Left ventricle myocardium superior (tissue), 1 donor: Measurements from ENCODE around the gene RAB19. TPM values are rescaled to one million over a fixed set of nuclear protein-coding genes. Genes with fewer than 3 reads are reported as not detected.

Experiments used
- ATAC-seq: fragments of 200-7000 bp; cut with Tn5 transposase; one replicate; pipeline ENCODE4 v1.9.1; 2020; ENCODE audit warnings: mild to moderate bottlenecking, moderate library complexity
- DNase-seq: peaks from one replicate; pipeline ENCODE4 v3.0.0-alpha.2; 2020
- intact Hi-C: fragments of 100-400 bp; cut with micrococcal nuclease; formaldehyde crosslinking; loops from one replicate; pipeline ENCODE4 v1.11.0; 2022
- long read RNA-seq: library from polyadenylated mRNA; unstranded; transcript quantifications from one replicate; pipeline ENCODE4 v2.0.0, GENCODE V29; 2021
- total RNA-seq: library from RNA; stranded (reverse); fragmentation: NEBNext Ultra II Directional; extraction: Animal tissue kit (Norgen Biotek cat#: 25700); gene quantifications from one replicate; pipeline ENCODE4 v1.2.1, GENCODE V29; 2021
- donor health status: DM: no; HTN: yes; CAD: no; lungs with severe emphysema.

The RAB19 gene
- not detected for total RNA-seq
- long read RNA-seq = 0 reads

- DNase-seq (no peak), ATAC-seq (peak; percentile 62)
- intact Hi-C loops = no loop called here
Observed at GRCh38 chr7:140403878-140404564, at the start of gene RAB19. Gene RAB19 (plus strand): TSS chr7:140404058. CDS start chr7:140407647, 3,589 bp downstream.

GRCh38 chr7:140358024-140358411 lies 45.8 kb upstream of the RAB19 start:
- intact Hi-C loops = no loop called here
- DNase-seq = no peak
- ATAC-seq = no peak

DNA sequence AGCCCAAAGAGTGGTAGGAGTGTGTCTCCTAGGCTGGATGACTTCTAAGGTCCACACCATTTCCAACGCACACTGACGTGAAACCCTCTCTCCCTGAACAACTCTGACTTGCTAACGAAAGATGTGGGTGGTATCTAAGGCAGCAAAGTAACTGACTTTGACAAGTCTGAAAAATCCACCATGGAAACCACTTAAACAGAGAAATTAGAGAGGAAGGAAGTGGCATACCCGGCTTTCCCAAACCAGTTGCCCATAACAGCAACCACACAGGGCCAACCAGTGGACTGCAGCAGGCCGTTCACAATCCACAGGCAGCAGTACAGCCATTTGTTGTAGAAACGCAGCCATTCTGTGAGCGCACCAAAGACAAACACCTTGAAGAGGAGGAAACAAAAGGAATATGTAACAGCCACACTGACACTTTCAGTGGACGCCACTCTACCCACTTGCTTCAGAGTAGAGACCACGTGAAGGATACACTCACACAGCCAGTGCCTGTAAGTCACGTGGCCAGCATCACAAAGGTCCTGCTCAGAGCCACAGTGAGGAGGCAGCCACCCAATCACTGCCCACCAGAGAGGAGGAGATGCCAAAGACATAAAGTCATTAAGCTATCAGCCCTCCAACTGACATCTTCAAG lies 45.3 kb upstream of the RAB19 start:
- intact Hi-C loops = no loop called here
- no peak for DNase-seq
- ATAC-seq = no peak

GRCh38 chr7:140360697-140361229 lies 43.1 kb upstream of the RAB19 start:
- no peak for DNase-seq
- intact Hi-C loops = no loop called here
- no peak for ATAC-seq

DNA sequence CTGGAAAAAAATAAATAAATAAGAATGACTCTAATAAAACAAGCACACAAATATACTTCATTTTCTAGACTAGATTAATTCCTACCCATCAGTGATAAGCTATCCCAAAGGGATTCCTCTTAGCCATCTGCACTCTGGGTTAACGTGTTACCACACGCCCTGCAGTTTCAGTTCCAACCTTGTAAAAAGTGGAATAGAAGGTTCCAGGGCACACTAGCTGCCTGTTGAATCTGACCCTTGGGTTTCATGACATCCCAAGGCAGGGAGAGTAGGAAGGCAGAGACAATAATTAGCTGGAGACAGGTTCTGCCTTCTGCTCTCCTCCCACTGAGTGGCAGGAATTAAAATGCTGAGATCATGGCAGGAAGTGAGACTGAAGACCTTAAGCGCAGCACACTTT lies 39.0 kb upstream of the RAB19 start:
- ATAC-seq (no peak), DNase-seq (no peak)
- intact Hi-C loops = no loop called here

DNA sequence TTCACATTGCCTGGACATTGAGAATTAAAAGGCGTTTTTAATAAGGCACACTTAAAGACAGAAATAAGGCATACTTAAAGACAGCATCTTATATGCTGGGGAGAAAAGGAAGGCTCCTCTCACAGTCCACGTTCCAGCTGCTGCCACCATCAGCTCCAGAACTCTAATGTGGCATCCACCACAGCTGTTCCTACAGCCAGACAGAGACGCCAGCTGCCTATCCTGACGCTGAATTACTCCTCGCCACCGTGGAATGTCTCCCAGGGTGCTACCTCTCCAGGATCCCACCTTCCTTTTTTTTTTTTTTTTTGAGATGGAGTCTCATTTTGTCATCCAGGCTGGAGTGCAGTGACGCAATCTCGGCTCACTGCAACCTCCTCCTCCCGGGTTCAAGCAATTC lies 36.3 kb upstream of the RAB19 start:
- ATAC-seq (no peak), DNase-seq (no peak)
- intact Hi-C loops = no loop called here

GRCh38 chr7:140369294-140369693 lies 34.6 kb upstream of the RAB19 start:
- intact Hi-C loops = no loop called here
- no peak for DNase-seq
- no peak for ATAC-seq

- ATAC-seq (no peak), DNase-seq (no peak)
- intact Hi-C loops = no loop called here
Observed at GRCh38 chr7:140375323-140375722, 28.5 kb upstream of the RAB19 start.

- intact Hi-C loops = no loop called here
- no peak for ATAC-seq
- no peak for DNase-seq
Observed at GRCh38 chr7:140375892-140376730, 27.7 kb upstream of the RAB19 start.

GRCh38 chr7:140383954-140384713 lies 19.7 kb upstream of the RAB19 start:
- intact Hi-C loops = no loop called here
- DNase-seq (no peak), ATAC-seq (no peak)

DNA sequence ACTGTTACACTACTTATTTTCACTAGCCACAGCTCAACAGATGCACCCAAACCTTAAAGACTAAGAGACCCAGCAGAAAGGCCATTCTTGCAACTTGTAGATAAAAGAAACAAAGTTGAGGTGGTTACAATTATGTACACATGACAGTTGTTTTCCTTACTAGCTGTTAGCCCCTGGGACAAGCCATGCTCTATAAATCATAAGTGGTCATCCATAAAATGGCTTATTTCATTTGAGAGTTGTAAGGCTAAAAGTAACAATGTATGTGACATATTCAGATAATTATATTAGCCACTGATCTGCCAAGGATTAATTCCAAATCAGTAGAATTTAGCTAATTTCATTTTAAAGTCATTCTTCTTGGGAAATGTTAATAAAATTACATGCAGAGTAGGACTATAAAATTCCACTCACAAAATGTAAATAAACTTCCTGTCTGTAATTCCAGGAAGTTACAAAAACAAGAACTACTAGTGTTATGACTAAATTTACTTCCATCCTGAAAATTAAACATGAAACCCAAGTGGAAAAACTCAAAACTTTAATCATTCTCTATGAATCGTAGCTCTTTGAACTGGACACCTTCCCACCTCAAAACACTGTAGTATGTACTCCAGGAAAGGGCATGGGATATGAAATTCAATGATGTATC lies 18.8 kb upstream of the RAB19 start:
- intact Hi-C loops = no loop called here
- DNase-seq (no peak), ATAC-seq (no peak)

GRCh38 chr7:140389445-140389844 lies 14.4 kb upstream of the RAB19 start:
- ATAC-seq = no peak
- intact Hi-C loops = no loop called here
- no peak for DNase-seq

DNA sequence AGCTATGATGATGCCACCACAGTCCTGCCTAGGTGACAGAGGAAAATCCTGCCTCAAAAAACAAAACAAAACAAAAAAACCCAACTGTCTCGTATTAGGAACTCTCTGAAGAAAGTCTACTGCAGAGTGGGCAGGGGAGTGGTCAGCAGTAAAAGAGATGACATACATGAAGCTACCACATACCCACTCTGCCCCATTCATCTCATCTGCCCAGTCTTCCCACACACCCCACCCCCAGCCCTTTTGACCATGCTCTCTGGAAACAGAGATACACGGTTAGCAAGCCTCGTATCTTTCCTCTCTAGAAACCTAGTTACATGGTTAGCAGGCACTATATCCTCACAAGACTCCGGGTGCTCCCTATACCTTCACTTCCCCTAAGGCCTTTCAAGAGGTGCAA lies 13.8 kb upstream of the RAB19 start:
- ATAC-seq (no peak), DNase-seq (no peak)
- intact Hi-C loops = no loop called here

- intact Hi-C loops = no loop called here
- ATAC-seq = no peak
Observed at GRCh38 chr7:140390466-140391190, 13.2 kb upstream of the RAB19 start.

GRCh38 chr7:140391634-140392033 lies 12.2 kb upstream of the RAB19 start:
- DNase-seq (no peak), ATAC-seq (no peak)
- intact Hi-C loops = no loop called here

More at GRCh38 chr7:140390466-140391190, 13.2 kb upstream of the RAB19 start:
- DNase-seq = no peak

DNA sequence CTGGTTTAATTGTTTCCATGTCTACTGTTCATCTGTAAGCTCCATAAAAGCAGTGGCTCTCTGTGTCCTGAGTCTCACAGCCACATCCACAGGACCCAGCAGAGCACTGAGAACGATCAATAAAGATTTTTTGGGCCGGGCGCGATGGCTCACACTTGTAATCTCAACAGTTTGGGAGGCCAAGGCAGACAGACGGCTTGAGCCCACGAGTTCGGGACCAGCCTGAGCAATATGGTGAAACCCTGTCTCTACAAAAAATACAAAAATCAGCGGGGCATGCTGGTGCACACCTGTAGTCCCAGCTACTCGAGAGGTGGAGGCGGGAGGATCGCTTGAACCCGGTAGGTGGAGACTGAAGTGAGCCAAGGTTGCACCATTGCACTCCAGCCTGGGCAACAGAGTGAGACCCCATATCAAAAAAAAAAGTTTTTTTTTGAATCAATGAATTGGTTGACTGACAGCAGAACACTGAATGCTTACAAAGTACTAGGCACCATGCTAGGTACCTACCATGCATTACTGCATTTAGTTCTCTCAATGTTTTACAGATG lies 10.0 kb upstream of the RAB19 start:
- ATAC-seq = no peak
- no peak for DNase-seq
- intact Hi-C loops = no loop called here

GRCh38 chr7:140397784-140398750 lies 5.8 kb upstream of the RAB19 start, which contains the start of gene SLC37A3:
Gene SLC37A3 (minus strand): TSS chr7:140398530. CDS start chr7:140382526, 16,004 bp downstream.
- ATAC-seq = peak; percentile 99
- peak; percentile 91 for DNase-seq
- intact Hi-C loops = no loop called here
